Thymus (tissue), 11 donors: ENCODE measurements around the gene TACC3. TPM values are rescaled to one million over a fixed set of nuclear protein-coding genes. Genes with fewer than 3 reads are reported as not detected.
A peak's percentile ranks its signal among the peaks of the same experiment; 100 is the strongest.

Source experiments
- DNase-seq, 9 donors: peaks; one replicate each; pipeline ENCODE4 v3.0.0-alpha.2; 2013; ENCODE audit warnings: low spot score in 9 of 9, low read depth in 6 of 9, missing footprints in 1 of 9
- H3K27ac ChIP-seq, 2 donors: one replicate each; pipeline ENCODE4 v1.5.1; 2013; ENCODE audit warnings: control low read depth in 1 of 2, low read depth in 1 of 2, low read length in 1 of 2, mild to moderate bottlenecking in 1 of 2, moderate library complexity in 1 of 2
- H3K27me3 ChIP-seq, 2 donors: one replicate each; pipeline ENCODE4 v1.5.1; 2013; ENCODE audit warnings: low read length in 1 of 2; ENCODE audit not compliant: control insufficient read depth in 2 of 2, insufficient read depth in 1 of 2
- H3K36me3 ChIP-seq, 2 donors: one replicate each; pipeline ENCODE4 v1.5.1; 2013; ENCODE audit warnings: low read length in 1 of 2, mild to moderate bottlenecking in 1 of 2, moderate library complexity in 1 of 2; ENCODE audit not compliant: control insufficient read depth in 2 of 2, insufficient read depth in 2 of 2
- H3K4me1 ChIP-seq, 2 donors: one replicate each; pipeline ENCODE4 v1.5.1; 2013; ENCODE audit warnings: low read length in 2 of 2; ENCODE audit not compliant: control insufficient read depth in 2 of 2, insufficient read depth in 2 of 2
- H3K4me3 ChIP-seq, 2 donors: one replicate each; pipeline ENCODE4 v1.5.1; 2013; ENCODE audit warnings: low read length in 2 of 2, control low read depth in 1 of 2, mild to moderate bottlenecking in 1 of 2
- H3K9me3 ChIP-seq, 2 donors: one replicate each; pipeline ENCODE4 v1.5.1; 2013; ENCODE audit warnings: low read length in 1 of 2, mild to moderate bottlenecking in 1 of 2; ENCODE audit not compliant: control insufficient read depth in 2 of 2, insufficient read depth in 1 of 2
- WGBS: extraction: QIAGEN DNeasy Blood & Tissue Kit; methylation state at CpG from one replicate; pipeline ENCODE4 v1.1.7; 2013; 5-methylcytosine and 5-hydroxymethylcytosine counted together
- polyA plus RNA-seq: library from polyadenylated mRNA; stranded (reverse); fragments of 200-250 nt; gene quantifications from one replicate; pipeline ENCODE4 v1.2.3, GENCODE V29; 2013
- total RNA-seq: library from RNA; stranded (reverse); fragments of 120-200 nt; gene quantifications from one replicate; pipeline ENCODE4 v1.2.4, GENCODE V29; 2013
- donor health status: healthy.

TACC3 gene
- total and polyA plus RNA-seq, 2 donors: 31.4 to 46.7 TPM

DNA sequence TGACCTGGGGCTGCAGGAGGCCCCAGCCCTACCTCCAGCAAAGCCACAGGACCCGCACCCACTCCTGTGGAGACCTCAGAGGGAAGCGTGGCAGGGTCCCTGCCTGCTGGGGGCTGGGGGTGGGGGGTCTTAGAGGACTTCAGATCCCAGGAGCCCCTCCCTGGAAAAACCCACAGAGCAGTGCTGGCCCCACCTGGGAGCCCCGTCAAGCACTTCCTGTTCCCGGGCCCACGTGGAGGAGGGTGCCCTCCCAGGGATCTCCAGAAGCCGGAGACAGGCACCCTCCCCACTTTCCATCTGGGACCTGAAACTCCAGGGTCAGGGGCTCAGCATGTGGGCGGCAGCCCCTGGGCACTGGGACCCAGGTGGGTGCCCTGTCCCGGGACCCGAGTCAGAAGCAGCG lies 32.0 kb downstream of the TACC3 start:
- Histone ChIP-seq H3K27ac (peak overlapping the region; percentile 26 to 64), H3K27me3 (peaks cover 0 to 3% of the 10 kb centered on the region in 2 donors), H3K4me3 (no peak overlapping the region), H3K9me3 (no peaks in the 10 kb centered on the region), H3K36me3 (no peaks in the 10 kb centered on the region), H3K4me1 (peaks cover 9 to 50% of the 10 kb centered on the region in 2 donors)
- WGBS: 66% methylated on average over 10 of the region's 10 CpGs
- DNase-seq: no peak

DNA sequence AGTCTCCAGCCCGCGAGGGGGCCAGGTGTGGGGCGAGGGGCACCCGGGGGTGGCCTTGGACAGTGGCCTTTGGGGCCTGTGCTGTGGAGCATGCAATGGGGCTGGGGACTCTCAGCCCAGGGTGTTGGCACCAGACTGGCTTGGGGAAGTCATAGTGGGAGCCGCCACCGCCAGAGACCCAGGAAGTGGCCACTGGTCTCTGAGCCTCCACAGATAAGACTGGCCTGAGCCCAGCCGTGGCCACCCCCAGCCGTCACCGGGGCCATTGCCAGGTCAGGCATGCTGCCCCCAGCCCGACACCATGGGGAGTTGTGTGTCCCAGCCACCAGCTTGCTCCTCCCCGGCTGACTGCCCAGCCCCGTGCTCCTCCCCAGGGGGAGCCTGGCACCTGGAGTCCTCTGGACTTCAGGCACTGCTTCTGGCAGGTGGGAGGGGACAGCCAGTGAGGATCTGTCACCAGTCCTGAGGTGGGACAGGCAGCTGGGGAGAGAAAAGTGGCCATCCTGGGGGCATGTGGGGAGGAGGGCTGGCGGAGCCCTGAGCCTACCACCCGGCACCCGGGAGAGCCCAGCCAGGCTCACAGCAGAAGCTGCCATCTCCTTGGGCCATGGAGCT lies 32.5 kb downstream of the TACC3 start:
- H3K4me1 ChIP-seq: peaks cover 9 to 45% of the 10 kb centered on the region in 2 donors
- H3K27me3 ChIP-seq: no peaks in the 10 kb centered on the region
- H3K27ac ChIP-seq: peak overlapping the region in 1 of 2 donors; percentile 17
- H3K36me3 ChIP-seq: no peaks in the 10 kb centered on the region
- H3K4me3 ChIP-seq: no peak overlapping the region
- H3K9me3 ChIP-seq: no peaks in the 10 kb centered on the region
- 94% methylated on average over 15 of the region's 15 CpGs for WGBS
- no peak for DNase-seq

DNA sequence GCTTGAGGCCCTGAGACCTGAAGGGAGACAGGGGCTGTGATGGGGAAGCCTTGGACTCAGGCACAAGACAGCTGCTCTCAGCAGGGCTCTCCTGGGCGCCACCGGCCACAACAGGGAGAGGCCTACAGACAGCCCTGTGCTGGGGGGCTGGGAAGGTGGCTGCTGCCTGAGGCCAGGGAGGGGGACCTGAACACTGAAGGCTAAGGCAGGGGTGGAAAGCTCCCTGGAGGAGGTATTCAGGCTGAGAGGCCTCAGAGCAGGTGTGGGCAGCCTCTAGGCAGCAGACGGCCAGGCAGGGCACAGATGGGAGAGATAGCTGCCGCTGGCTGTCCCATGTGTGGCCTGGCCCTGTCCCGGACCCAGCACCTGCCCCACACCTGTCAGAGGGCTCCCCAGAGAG lies 33.0 kb downstream of the TACC3 start:
- peaks cover 9 to 44% of the 10 kb centered on the region in 2 donors for H3K4me1 ChIP-seq
- WGBS: 66% methylated on average over 5 of the region's 5 CpGs
- no peak overlapping the region for H3K27ac ChIP-seq

DNA sequence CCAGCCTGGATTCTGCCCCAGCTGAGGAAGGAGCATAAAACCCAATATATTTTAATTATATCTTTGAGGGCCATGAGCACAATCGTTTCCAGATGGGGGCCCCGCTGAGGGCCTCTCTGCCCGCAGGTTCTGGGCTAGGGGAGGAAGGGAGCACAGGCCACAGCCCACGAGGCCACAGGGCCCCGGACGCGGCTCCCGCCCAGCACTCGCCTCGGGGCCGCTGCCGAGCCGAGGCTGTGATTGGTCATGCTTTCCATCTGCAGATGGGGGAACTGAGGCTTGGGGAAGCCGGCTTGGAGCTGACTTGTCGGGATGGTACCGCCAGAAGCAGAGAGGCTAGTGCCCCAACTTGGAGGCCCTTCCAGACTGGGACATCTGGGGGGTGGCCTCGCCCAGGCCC lies 34.0 kb downstream of the TACC3 start:
- DNase-seq: no peak
- H3K9me3 ChIP-seq: no peaks in the 10 kb centered on the region
- H3K36me3 ChIP-seq: no peaks in the 10 kb centered on the region
- peaks cover 0 to 2% of the 10 kb centered on the region in 2 donors for H3K27me3 ChIP-seq
- 91% methylated on average over 17 of the region's 17 CpGs for WGBS
- H3K4me1 ChIP-seq: peaks cover 9 to 46% of the 10 kb centered on the region in 2 donors
- H3K4me3 ChIP-seq: no peak overlapping the region
- no peak overlapping the region for H3K27ac ChIP-seq

More for the DNA sequence above, 33.0 kb downstream of the TACC3 start:
- no peaks in the 10 kb centered on the region for H3K27me3 ChIP-seq
- no peaks in the 10 kb centered on the region for H3K36me3 ChIP-seq
- no peak for DNase-seq
- no peak overlapping the region for H3K4me3 ChIP-seq
- H3K9me3 ChIP-seq: no peaks in the 10 kb centered on the region

DNA sequence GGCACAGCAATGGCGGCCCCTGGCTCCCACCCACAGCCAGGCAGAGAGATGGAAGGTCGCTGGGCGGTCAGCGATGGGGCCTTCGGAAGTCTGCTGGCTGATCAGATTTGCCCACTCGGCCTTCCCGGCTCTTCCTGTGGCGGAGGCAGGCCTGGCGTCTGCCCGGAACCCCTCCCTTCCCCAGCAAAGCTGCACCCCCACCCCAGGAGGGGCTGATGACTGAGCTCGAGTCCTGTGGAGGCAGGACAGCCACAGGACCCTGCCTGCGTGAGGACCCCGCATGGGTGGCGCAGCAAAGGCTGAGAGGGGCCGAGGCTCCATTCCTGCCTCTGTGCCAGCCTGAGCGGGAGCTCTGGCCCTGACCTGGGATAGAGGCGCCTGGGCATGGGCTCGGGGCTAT lies 34.8 kb downstream of the TACC3 start:
- 84% methylated on average over 18 of the region's 18 CpGs for WGBS
- no peaks in the 10 kb centered on the region for H3K9me3 ChIP-seq
- H3K36me3 ChIP-seq: no peaks in the 10 kb centered on the region
- no peak overlapping the region for H3K27ac ChIP-seq
- H3K4me1 ChIP-seq: peaks cover 9 to 45% of the 10 kb centered on the region in 2 donors
- DNase-seq: no peak
- H3K27me3 ChIP-seq: peaks cover 0 to 2% of the 10 kb centered on the region in 2 donors
- no peak overlapping the region for H3K4me3 ChIP-seq

GRCh38 chr4:1756893-1757779 lies 35.8 kb downstream of the TACC3 start:
- WGBS: 92% methylated on average over 20 of the region's 20 CpGs
- Histone ChIP-seq H3K36me3 (no peaks in the 10 kb centered on the region), H3K27me3 (peaks cover 4 to 9% of the 10 kb centered on the region in 2 donors), H3K27ac (no peak overlapping the region), H3K4me3 (no peak overlapping the region), H3K4me1 (peaks cover 9 to 35% of the 10 kb centered on the region in 2 donors), H3K9me3 (no peaks in the 10 kb centered on the region)
- DNase-seq: no peak

- H3K9me3 ChIP-seq: peaks cover 0 to 2% of the 10 kb centered on the region in 2 donors
- 91% methylated on average over 17 of the region's 17 CpGs for WGBS
- no peak overlapping the region for H3K4me3 ChIP-seq
- peaks cover 3 to 28% of the 10 kb centered on the region in 2 donors for H3K4me1 ChIP-seq
- no peak overlapping the region for H3K27ac ChIP-seq
- peaks cover 11 to 16% of the 10 kb centered on the region in 2 donors for H3K27me3 ChIP-seq
- no peaks in the 10 kb centered on the region for H3K36me3 ChIP-seq
- no peak for DNase-seq
Measured at GRCh38 chr4:1757836-1758235, 36.5 kb downstream of the TACC3 start.

DNA sequence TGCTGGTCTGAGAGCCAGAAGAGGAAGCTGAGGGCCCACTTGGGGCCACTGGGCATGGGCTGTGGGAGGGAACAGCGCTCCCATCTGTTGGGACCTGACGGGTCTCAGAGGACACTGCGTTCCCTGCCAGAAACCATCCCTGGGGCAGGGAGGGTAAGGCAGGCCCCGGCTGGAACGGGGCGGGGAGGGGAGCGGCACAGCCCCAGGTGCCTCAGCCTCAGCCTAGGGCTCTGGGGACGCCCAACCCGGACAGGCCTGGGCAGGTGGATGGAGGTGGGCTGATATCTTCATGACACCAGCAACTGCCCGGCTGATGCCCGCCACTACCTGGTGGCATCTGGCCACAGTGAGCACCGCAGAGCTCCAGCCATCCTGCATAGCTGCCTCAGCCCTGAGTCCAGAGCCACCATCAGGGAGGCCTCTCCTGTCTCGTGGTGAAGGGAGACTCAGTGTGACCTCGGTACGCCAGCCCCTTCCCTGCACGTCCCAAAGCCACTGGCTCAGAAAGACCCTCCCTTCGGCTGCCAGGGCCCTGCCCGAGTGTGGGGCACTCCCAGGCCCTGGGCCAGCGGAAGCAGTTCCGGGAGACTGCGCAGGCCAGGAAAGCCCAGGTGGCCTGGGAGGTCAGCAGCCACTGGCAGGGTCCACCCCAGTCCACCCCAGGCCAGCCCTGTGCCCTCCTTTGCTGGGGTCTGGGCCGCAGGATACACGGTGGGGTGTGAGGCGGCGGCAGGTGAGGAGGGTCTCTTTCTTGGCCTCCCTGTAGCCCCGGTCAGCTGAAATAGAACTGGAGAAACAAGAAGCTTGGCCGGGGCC lies 37.2 kb downstream of the TACC3 start:
- peaks cover 0 to 2% of the 10 kb centered on the region in 2 donors for H3K9me3 ChIP-seq
- H3K27ac ChIP-seq: no peak overlapping the region
- no peak overlapping the region for H3K4me3 ChIP-seq
- peaks cover 17 to 23% of the 10 kb centered on the region in 2 donors for H3K27me3 ChIP-seq
- H3K36me3 ChIP-seq: no peaks in the 10 kb centered on the region
- whole genome bisulfite sequencing: 94% methylated on average over 27 of the region's 27 CpGs
- no peak for DNase-seq
- H3K4me1 ChIP-seq: peaks cover 0 to 22% of the 10 kb centered on the region in 2 donors
